MM.1S (cell line): ENCODE data around the gene XRCC5.

Source experiments
- DNase-seq: peaks from one replicate; pipeline ENCODE4 v3.0.0-alpha.2; 2015
- H2AFZ ChIP-seq: fragments of 300-600 bp; sonication (generic); 2 replicates; pipeline ENCODE4 v1.6.0; 2016; ENCODE audit warnings: antibody characterized with exemption, low read length
- H3F3A ChIP-seq: fragments of 300-600 bp; sonication (generic); 2 replicates; pipeline ENCODE4 v1.6.1; 2016; ENCODE audit warnings: mild to moderate bottlenecking, antibody characterized with exemption, low read length, moderate library complexity, mixed read lengths; ENCODE audit not compliant: insufficient read depth
- H3K27ac ChIP-seq: fragments of 300-600 bp; sonication (generic); 2 replicates; pipeline ENCODE4 v1.5.1; 2016; ENCODE audit warnings: mild to moderate bottlenecking, low read length
- H3K27me3 ChIP-seq: fragments of 300-600 bp; sonication (generic); replicated peaks from 2 replicates; pipeline ENCODE4 v1.6.0; 2016; ENCODE audit warnings: low read length; ENCODE audit not compliant: insufficient read depth
- H3K36me3 ChIP-seq: fragments of 300-600 bp; sonication (generic); replicated peaks from 2 replicates; pipeline ENCODE4 v1.6.1; 2016; ENCODE audit warnings: mild to moderate bottlenecking, low read length, mixed read lengths; ENCODE audit not compliant: insufficient read depth
- H3K4me1 ChIP-seq: fragments of 300-600 bp; sonication (generic); 2 replicates; pipeline ENCODE4 v1.6.1; 2016; ENCODE audit warnings: low read length, mixed read lengths
- H3K4me2 ChIP-seq: fragments of 300-600 bp; sonication (generic); 2 replicates; pipeline ENCODE4 v1.6.0; 2016; ENCODE audit warnings: low read depth, low read length
- H3K4me3 ChIP-seq: fragments of 300-600 bp; sonication (generic); 2 replicates; pipeline ENCODE4 v1.5.1; 2016; ENCODE audit warnings: low read length, mixed read lengths
- H3K79me2 ChIP-seq: fragments of 300-600 bp; sonication (generic); 2 replicates; pipeline ENCODE4 v1.6.1; 2016; ENCODE audit warnings: mixed run types, low read length, mixed read lengths
- H3K9ac ChIP-seq: fragments of 300-600 bp; sonication (generic); 2 replicates; pipeline ENCODE4 v1.6.1; 2016; ENCODE audit warnings: low read length, mixed read lengths
- H3K9me2 ChIP-seq: fragments of 300-600 bp; sonication (generic); replicated peaks from 2 replicates; pipeline ENCODE4 v1.6.1; 2016; ENCODE audit warnings: mild to moderate bottlenecking, low read length, mixed read lengths; ENCODE audit not compliant: insufficient read depth
- H3K9me3 ChIP-seq: fragments of 300-600 bp; sonication (generic); replicated peaks from 2 replicates; pipeline ENCODE4 v1.6.1; 2016; ENCODE audit warnings: mild to moderate bottlenecking, low read length, mixed read lengths; ENCODE audit not compliant: insufficient read depth
- H4K20me1 ChIP-seq: fragments of 300-600 bp; sonication (generic); 2 replicates; pipeline ENCODE4 v1.6.1; 2016; ENCODE audit warnings: mild to moderate bottlenecking, low read length, moderate library complexity, mixed read lengths; ENCODE audit not compliant: insufficient read depth
- EZH2 ChIP-seq: fragments of 300-600 bp; sonication (generic); optimal IDR thresholded peaks from 2 replicates; pipeline ENCODE3; 2017; ENCODE audit warnings: low read depth, mild to moderate bottlenecking, antibody characterized with exemption, low read length, mixed read lengths
- EZH2phosphoT487 ChIP-seq: fragments of 300-600 bp; sonication (generic); IDR thresholded peaks from 2 replicates; pipeline ENCODE4 v1.6.1; 2018; ENCODE audit warnings: antibody characterized with exemption, low read length
- TF ChIP-seq, protein P1 (sequence below): fragments of 300-600 bp; sonication (generic); IDR thresholded peaks from 2 replicates; pipeline ENCODE4 v1.5.1; 2016; ENCODE audit warnings: antibody characterized with exemption, low read length, mixed read lengths

Gene XRCC5

DNA sequence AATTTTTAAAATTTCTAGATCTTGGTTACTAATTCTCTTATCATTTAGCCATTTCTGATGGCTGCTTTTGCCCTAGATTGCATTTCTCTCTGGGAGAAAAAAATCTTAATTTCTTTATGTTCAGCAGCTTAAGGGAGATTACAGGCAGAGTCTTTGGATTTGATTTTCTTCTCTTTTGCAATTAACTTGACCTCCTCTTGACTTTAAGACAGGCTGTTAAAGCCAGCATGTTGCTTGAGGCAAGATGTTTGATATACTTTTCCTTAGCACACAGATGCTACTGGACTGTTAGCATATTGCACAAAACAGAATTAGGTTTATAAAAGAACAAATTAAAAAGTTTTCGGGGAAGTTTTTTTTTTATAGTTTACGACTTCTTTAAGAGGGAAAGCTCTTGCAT, 50.0 kb downstream of the XRCC5 start:
- H3K36me3 ChIP-seq = peaks cover 32% of the 10 kb centered on the region; the same call in 1 of the 2 replicates
- DNase-seq = no peak
- no peak overlapping the region for H3K4me3 ChIP-seq
- no peak overlapping the region for H2AFZ ChIP-seq
- no peak overlapping the region for H3K27ac ChIP-seq
- H3K79me2 ChIP-seq = peaks cover 84% of the 10 kb centered on the region
- no peaks in the 10 kb centered on the region for H3K9me2 ChIP-seq
- H3K4me1 ChIP-seq = no peaks in the 10 kb centered on the region
- no peaks in the 10 kb centered on the region for H3K9me3 ChIP-seq
- H3K27me3 ChIP-seq = no peaks in the 10 kb centered on the region
- H4K20me1 ChIP-seq = no peaks in the 10 kb centered on the region
- H3K4me2 ChIP-seq = no peak overlapping the region
- no peak overlapping the region for H3K9ac ChIP-seq
- no peak for TF ChIP-seq EZH2
- TF ChIP-seq, protein P1, sequence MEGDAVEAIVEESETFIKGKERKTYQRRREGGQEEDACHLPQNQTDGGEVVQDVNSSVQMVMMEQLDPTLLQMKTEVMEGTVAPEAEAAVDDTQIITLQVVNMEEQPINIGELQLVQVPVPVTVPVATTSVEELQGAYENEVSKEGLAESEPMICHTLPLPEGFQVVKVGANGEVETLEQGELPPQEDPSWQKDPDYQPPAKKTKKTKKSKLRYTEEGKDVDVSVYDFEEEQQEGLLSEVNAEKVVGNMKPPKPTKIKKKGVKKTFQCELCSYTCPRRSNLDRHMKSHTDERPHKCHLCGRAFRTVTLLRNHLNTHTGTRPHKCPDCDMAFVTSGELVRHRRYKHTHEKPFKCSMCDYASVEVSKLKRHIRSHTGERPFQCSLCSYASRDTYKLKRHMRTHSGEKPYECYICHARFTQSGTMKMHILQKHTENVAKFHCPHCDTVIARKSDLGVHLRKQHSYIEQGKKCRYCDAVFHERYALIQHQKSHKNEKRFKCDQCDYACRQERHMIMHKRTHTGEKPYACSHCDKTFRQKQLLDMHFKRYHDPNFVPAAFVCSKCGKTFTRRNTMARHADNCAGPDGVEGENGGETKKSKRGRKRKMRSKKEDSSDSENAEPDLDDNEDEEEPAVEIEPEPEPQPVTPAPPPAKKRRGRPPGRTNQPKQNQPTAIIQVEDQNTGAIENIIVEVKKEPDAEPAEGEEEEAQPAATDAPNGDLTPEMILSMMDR = no peak
- no peak for TF ChIP-seq EZH2phosphoT487
- H3F3A ChIP-seq = no peaks in the 10 kb centered on the region; the same call in 1 of the 2 replicates

DNA sequence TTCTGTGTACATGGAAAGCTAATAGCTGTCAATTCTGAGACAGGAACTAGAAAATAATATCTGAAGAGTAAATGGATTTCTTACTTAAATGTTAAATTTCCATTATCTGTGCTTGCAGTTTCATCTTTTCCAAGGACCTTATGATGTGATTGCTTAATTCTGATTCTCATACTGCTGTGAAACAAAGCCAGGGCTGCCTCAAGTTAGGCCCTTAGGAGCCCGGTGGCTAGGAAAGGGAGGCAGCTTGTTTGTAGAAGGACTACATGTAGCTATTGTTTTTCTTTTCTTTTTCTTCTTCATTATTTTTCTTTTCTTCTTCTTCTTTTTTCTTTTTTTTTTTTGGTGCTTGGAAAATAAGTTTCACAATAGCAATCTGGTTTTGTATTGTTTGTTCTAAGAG, 50.5 kb downstream of the XRCC5 start:
- H3K4me1 ChIP-seq = peaks cover under 1% of the 10 kb centered on the region
- H3K36me3 ChIP-seq = peaks cover 28% of the 10 kb centered on the region; the same call in 1 of the 2 replicates
- H3K4me3 ChIP-seq = no peak overlapping the region
- H3K9ac ChIP-seq = no peak overlapping the region
- no peaks in the 10 kb centered on the region for H4K20me1 ChIP-seq
- no peak overlapping the region for H3K27ac ChIP-seq
- H3K9me3 ChIP-seq = no peaks in the 10 kb centered on the region
- peaks cover 84% of the 10 kb centered on the region for H3K79me2 ChIP-seq
- TF ChIP-seq EZH2 (no peak), EZH2phosphoT487 (no peak)
- TF ChIP-seq, protein P1 = no peak
- no peak overlapping the region for H2AFZ ChIP-seq
- no peak for DNase-seq
- no peaks in the 10 kb centered on the region for H3K9me2 ChIP-seq
- H3K27me3 ChIP-seq = no peaks in the 10 kb centered on the region
- H3K4me2 ChIP-seq = no peak overlapping the region
- no peaks in the 10 kb centered on the region; the same call in 1 of the 2 replicates for H3F3A ChIP-seq

DNA sequence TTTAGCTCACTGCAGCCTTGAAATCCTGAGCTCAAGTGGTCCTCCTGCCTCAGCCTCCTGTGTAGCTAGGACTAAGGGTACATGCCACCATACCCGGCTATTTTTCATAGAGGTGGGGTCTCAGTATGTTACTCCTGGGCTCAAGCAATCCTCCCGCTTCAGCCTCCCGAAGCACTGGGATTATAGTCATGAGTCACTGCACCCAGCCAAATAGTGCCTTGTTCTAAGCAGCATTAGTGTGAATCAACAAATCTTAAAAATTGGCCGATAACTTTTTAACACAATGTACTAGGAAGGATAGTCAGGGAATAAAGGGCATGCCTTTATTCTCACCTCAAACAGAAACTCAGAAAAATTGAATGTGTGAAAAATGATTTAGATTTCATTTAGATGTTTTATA, 51.6 kb downstream of the XRCC5 start:
- Histone ChIP-seq H3K4me2 (no peak overlapping the region), H3K9me2 (no peaks in the 10 kb centered on the region), H3K27ac (no peak overlapping the region), H3K36me3 (peaks cover 28% of the 10 kb centered on the region; the same call in 1 of the 2 replicates), H3K4me3 (no peak overlapping the region), H2AFZ (no peak overlapping the region), H3F3A (no peaks in the 10 kb centered on the region; the same call in 1 of the 2 replicates), H3K9ac (no peak overlapping the region), H3K79me2 (peaks cover 86% of the 10 kb centered on the region), H3K27me3 (no peaks in the 10 kb centered on the region), H3K4me1 (peaks cover 9% of the 10 kb centered on the region), H3K9me3 (no peaks in the 10 kb centered on the region), H4K20me1 (no peaks in the 10 kb centered on the region)
- TF ChIP-seq EZH2 = no peak
- TF ChIP-seq, protein P1 = no peak
- no peak for TF ChIP-seq EZH2phosphoT487
- no peak for DNase-seq
